GM21367 (cell line): Measurements from ENCODE around the gene PARD3.
"Not testable (repeated sequence)": the region's sequence is repeated elsewhere in the genome, so short reads cannot be mapped to it uniquely, and the experiment has no call there.

Experiments
- ATAC-seq: cut with Tn5 transposase; IDR thresholded peaks from one replicate; pipeline ENCODE4 v1.9.1; 2021; ENCODE audit not compliant: unreplicated experiment

The PARD3 gene

DNA sequence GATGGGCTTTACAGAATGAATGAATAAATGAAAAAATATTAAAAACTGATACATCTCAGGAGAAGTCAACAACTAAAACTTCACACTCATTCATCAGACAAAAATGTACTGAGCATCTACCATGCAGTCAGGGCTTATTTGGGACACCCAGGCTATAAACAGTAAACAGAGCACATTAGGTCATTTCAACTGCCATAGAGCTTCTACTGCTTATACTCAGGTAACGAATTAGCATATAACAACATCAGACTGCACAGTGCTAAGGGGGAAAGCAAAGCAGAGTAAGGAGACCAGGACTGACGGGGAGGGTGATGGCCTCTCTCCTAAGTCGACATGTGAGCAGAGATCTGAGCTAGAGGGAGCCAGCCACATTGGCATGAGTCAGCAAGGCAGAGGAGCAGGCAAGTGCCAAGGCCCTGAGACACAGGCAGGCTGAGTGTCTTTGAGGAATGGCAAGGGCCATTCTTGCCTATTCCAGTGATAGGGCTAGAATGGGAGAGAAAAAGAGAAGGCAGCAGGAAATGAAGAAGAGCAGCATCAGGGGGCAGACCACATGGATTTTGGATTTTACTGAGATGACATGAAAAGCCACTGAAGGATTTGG is 528.9 kb downstream of the PARD3 start:
- no peak for ATAC-seq

DNA sequence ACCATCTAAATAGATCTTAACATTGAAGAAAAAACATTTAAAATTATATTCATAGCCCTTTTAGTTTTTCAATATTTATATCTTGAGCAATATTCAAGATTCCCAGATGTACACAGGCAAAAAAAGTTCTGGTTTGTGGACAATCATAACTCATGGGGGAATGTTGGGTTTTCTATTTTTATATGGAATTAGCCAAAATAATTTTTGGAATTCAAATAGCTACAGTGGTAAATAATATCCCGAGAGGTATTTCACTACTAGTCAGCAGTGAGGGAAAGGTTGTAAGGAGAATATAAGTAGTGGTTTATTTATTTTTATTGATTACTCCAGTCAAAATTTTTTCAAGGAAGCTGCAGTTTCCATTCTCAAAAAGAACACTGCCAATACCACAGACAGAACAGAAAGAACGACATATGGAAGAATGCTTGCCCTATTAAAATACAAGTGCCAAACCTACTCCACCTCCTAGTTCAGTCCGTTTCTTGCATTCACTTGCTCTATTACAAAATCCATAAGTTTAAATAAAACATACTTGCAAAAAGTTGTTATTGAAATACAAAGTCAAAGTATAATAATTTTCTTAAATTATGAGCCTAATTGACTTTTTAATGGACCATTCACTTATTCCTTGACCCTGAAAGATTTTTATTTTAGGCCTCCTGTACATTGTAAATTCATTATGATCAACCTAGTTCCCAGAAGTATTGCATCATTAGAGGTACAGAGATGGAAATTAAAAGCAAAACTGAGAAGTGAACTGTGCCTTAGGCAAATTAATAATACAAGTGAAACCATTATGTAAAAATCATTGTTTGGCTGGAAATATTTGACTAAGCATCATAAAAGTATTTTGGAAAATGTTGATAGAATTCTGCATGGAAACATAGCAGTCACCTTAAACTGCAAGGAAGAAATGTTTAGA is 533.2 kb downstream of the PARD3 start:
- no peak for ATAC-seq

DNA sequence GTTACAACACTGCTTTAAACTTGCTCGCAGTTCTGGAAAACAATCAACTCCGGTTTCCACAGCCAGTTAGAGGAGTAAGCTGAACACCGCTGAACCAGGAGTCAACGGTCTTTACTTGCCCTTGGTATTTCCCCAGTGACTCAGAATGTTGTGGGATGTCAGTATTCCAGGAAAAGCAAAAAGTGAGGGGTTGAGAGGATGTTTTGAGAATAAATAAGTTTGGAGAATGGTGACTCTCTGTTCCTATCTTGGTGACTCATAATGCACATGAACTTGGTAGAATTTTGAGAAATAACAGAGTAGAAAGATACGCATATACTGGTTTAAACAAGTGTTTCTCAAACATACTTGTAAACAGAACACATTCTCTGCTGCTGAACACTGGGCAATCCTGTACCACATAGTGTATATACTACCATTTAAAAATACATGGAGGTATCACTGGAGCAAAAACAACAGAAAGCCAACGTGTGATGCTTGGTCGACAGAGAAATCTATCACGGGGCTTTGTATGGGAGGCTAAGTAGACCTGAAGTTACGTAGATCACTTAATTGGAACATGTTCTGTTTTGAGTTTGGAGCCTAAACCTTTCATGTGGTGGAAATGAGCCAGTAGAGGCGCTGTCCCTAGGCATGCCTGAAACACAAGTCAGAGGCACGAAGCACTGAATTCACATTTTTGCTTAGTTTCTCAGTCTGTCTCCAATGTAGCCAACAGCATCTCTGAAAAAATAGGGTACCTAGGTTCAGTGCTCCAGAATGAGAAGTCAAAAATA is 534.3 kb downstream of the PARD3 start:
- ATAC-seq: no peak

DNA sequence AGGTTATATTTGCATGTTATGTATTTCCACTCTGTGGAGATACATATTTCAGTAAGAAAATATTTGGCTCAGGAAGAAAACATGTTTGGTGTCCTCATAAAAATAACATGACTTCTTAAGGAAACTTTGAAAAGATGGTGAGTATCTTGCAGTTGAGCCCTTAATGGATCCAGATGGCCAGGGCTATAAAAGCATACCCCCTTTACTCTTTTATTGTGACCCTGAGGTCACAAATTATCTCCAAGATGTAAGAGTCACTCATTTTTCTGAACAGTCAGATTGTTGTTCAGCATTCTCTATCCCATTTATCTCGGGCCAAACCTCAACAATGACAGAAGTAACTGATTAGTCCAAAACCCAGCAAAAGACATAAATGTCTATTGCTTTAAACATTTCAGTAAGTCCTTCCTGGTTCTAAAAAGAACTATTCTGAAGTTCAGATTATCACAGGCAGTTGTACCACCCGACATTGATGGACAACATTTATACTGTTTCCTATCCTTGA is 539.4 kb downstream of the PARD3 start:
- ATAC-seq: no peak

DNA sequence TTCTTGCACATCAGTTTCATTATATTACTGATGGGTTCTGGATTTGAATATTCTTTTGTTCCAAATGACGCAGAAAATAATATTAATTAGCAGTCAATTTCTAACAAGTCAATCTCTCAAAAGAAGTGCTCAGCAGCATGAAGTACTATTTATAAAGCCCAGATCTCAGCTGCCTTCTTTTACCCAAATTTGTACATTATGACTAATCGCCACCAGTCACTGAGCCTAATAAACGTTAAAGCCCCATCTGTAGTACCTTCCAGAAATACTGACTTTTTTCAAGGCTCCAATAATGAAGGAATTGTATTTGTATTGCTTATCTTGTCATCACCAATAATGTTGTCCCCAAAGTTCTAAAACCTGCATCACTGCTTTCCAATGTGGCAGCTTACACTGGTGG is 540.2 kb downstream of the PARD3 start:
- no peak for ATAC-seq

DNA sequence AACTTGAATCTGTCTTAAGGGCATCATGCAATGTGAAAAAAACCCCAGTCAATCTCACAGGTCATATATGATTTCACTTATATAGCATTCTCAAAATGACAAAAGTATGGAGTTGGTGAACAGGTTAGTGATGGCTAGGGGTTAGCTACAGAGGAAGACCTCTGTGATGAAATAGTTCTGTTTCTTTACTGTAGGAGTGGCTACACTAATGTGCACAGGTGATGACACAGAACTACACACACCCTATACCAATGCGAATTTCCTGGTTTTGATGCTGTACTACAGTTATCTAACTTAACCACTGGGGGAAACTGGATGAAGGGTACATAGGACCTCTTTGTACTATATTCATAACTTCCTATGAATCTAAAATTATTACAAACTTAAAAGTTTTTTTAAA is 541.8 kb downstream of the PARD3 start:
- ATAC-seq: no peak

DNA sequence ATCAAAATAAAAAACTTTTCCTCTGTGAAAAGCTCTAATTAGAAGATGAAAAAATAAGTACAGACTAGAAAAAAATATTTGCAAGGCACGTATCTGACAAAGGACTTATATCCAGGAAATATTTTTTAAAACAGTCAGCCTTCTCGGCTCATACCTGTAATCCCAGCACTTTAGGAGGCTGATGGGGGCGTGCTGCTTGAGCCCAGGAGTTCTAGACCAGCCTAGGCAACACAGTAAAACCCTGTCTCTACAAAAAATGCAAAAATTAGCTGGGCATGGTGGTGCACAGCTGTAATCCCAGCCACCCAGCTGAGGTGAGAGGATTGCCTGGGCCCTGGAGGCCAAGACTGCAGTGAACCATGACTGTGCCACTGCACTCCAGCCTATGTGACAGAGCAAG is 542.8 kb downstream of the PARD3 start:
- ATAC-seq: no peak

DNA sequence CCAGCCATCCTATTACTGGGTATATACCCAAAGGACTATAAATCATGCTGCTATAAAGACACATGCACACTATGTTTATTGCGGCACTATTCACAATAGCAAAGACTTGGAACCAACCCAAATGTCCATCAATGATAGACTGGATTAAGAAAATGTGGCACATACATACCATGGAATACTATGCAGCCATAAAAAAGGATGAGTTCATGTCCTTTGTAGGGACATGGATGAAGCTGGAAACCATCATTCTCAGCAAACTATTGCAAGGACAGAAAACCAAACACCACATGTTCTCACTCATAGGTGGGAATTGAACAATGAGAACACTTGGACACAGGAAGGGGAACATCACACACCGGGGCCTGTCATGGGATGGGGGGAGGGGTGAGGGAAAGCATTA is 546.7 kb downstream of the PARD3 start:
- ATAC-seq: not testable (repeated sequence)

DNA sequence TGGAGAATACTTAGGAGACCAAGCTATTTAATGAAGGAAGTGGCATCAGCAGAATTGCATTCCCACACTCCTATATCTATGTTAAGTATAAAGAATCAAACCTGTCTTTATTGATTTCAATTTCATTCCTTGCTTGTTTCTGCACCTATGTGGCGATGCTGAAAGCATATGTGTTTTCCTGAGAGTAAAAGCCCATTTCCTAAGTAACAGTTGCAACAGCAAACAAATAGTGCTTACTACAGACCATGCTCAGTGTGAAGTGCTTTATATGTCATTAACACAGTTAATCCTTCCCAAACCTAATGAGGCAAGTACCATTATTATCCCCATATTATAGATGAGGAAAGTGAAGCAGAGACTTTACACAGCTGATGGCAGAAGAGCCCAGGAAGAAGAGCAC is 552.1 kb downstream of the PARD3 start:
- ATAC-seq: no peak

DNA sequence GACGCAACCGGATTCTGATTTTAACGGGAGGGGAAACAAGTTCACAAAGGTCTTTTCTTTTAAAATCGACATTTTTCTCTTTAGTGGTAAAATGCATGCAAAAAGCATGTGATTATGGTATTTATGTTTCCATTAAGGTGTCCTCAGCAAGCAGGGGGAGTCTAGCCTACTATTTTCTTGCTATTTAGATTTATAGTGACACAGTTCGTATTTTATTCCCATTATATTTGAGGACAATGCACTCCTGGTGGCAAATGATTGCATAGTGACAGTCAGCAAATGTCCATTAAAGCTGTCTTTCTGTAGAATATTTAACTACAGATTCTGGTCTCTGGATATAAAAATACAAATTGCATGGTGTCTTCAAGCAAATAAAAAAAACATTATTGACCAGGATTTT is 554.2 kb downstream of the PARD3 start:
- no peak for ATAC-seq

DNA sequence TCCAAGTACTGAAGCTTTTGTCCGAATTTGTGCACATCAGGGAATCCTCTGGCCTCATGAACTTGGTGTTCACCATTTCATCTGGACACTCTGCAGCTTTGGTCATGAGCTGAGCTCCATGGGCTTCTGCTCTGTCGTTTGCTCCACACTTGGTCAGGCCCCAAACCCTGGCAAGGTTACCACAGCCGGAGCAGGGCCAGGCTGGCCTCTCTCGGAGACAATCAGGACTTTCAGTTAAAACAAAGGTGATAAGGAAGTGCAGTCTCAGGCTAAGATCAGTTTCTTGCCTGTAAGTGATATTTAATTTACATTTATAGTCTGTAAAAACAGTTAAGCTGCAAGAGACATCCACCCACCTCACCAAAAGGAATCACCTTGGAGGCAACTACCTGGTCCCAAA is 558.9 kb downstream of the PARD3 start:
- ATAC-seq: no peak

DNA sequence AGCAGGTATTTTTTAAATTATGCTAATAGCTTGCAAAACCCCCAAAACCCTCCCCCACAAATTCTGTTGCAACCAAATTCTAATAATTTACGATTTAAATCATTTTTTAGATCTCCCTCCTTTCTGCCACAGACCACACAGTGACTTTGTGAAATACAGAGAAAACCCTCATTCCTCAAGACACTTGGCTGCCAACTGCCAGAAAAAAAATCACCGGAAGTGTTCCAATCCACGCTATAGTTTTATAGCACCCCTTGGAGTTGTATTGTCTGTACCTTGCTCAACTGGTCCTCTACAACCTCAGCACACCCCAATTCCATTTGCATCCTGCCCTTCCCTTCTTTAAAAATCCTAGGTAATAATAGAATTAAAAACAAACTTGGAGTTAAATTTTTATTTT is 560.1 kb downstream of the PARD3 start:
- no peak for ATAC-seq

DNA sequence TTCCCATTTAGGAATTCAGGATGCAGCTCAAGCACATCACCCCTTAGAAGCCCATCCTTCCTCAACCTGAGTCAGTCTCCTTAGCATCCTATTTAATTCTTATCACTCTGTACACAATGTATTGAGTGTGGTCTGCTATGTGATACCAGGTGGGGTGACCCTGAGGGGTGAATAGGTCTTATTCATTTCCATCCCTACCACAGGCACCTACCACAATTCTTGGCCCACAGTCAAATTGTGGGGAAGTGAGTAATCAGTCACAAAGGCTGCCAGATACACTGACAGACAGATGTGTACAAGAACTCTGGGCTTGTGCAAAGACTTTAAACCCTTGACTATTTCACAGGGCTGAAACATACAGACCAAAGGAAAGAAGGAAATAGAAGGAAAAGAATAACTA is 560.5 kb downstream of the PARD3 start:
- no peak for ATAC-seq

DNA sequence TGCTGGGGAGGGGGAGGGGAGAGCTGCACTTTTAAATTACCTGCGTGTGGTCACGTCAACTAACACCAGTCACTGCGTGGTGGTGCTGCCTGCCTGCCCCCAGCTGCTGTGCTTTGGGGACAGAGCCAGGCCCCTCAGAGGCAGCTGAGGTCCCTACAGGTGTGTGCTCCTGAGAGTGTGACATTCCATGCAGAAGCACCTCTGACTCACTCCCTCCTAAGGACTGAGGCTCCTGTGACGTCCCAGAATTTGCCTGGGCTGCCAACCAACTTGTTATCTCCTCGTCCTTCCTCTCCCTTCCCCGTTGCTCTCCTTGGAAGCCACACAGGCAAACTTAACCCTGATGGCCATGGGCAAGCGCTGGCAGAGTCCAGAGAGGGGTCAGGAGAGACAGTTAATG is 563.0 kb downstream of the PARD3 start:
- ATAC-seq: no peak

DNA sequence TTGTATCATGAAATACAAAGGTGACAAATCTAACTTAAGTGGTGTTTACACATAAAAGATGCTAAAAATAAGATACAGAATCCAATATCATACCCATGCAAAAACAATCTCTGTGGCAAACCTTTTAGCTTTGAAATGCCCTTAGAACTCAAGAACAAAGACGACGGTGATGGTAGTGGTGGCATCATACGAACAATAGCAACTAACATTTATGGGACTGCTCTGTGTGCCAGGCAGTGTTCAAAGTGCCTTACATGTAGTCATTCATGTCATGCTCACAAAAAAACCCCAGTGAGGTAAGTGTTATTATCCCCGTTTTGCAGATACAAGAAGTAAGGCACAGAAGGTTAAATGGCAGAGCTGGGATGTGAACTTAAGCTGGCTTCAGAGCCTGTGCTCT is 563.9 kb downstream of the PARD3 start:
- ATAC-seq: no peak

DNA sequence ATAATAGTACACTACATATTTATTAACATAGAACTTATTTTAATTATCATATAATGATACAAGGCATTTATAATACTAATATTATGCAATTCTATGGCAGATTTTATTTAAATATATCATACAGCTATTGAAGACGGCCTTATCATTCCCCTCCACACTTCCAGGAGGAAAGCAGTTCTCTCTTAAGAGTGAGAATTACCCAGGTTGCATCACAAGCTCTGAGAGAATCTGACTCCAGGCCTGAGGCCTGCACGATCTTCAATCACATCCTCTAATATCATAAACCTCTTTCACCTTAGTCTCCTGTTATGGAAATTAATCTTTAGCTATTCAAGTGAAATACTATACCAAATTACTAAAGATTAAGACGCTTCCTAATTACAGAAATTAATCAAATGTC is 564.4 kb downstream of the PARD3 start:
- ATAC-seq: no peak

DNA sequence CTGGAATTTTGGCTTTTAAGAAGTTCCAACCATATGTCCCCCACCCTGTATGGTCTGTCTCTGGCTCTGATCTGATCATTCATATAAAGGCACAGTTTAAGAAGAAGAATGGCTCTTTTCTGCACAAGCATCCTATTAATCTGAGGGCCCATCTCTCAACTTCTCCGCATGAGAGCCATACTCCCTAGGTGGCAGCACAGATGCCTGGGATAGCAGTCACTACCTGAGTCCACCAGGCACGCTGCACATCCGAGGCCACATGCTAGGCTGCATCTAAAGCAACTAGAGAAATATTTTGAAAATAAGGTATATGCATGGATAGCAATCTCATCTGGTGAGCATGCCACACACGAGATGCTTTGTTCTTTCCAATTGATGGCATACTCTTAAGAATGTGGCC is 565.5 kb downstream of the PARD3 start:
- no peak for ATAC-seq

DNA sequence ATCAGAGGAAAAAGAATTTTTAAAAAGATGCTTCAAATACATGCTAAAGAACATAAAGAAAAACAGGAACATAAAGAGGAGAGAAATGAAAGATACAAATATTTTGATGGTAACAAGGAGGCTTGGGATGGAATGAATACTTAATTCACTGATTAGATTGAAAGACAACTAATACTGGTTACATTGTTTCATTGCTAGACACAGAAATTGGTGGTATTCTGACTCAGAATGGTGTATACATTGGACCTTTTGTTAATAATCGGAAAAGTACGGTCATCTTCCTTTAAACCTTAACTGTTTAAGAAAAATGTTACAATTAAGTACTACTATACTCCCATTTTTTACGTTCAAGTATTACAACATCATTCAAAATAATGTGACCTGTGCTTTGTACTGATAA is 567.5 kb downstream of the PARD3 start:
- ATAC-seq: no peak

DNA sequence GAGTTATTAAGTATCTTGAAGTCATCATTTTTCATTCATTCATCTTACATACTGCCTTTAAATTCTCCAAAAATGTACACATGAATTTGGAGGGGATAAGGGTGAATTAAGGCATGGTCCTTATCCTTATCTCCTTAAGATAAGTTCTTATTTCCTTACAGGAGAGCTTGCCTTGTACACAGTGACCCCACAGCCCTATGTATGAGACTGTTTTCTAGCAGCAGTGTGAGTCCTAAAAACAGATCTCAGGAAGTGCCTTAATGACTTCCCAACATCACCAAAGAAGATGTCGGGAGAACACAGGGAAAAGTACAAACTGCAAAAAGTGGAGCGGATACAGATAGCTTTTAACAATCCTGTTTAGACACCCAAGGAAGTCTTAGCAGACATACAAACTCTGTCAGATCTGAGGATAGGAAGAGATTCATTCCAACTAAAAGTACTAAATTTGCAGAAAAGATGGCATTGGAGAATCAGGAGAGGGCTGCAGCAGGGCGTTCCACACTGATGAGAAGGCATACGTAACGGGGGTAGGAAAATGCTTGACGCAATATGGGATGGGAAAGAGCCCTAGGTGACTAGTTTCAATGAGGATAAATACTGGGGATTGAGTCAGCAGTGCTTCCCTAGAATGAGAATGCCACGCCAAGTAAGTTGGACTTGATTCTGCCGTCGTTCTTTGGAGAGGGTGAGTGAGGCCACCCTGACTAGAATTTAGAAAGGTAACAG is 570.2 kb downstream of the PARD3 start:
- no peak for ATAC-seq

DNA sequence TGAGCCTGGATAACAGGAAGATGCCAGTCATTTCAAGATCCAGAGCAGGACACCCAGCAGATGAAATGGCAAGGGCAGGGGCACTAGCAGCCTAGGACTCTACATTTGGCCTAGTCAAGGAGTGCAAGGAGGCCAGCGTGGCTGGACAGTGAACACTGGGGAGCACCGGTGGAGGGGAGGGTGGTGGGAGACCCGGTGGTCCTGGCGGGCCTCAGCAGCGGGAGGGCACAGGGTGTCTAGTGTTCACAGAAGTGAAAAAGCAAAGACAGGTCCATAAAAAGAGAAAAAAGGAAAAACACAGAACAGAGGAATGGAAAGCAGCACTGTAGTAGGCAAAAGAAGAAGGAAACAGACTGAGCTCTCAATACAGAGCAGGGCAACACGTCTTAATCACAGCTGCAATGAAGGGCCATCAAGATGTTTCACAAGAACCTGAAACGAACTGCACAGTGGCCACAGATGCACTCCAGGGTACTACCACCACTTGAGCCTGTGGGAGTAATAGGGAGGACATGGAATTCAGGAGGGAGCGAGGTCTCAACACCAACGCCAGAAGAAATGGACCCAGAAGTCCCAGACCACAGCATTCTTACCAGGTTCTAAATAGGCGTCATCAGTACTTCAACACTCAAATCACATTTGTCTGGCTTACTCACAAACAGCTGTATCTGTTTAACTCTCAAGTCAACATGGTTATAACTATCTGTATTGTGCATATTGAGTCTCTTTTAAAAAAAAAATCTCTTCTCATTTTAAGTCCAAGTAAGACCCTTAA is 573.7 kb downstream of the PARD3 start:
- no peak for ATAC-seq
